ENCODE measurements around the gene EXOC6.

The EXOC6 gene

DNA sequence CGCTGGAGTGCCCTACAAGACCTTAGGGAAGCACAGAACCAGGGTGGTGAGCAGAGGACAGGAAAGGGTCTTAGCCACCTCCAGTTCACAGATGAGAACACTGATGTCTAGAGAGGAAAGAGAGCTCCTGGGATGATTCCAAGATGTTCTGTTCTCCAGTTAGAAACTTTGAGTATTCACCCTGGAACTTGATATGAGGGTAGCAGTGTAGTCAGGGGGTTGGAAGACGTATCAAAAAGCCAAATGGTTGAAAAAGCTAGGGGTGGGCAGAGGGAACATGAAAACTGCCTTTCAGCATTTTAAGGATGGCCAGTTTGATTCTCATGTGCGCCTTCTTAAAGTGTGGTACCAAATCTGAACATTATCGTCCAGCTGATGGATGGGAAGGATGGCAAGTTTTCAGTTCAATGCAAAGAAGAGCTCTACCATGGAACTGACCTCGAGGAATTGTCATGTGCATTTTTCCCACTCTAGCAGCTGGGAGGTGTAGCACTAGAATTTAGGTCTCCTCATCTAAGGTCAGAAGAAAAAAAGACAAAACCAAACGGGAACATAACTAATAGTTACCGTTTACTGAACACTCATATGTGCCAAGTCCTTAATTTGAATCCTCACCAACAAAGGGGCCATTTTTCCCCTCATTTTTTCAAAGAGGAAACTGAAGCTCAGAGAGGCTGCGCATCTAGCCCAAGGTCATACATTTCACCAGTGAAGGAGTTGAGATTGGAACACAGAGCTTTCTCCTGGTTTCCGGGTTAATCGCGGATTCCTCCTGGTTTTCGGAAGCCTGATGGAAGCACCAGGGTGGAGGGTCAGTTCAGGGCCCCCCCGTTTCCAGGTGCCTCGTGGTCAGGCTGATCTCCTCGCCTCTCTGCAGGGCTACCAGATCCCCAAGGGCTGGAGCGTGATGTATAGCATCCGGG is 219.4 kb downstream of the EXOC6 start:
- DNase-seq: no peak

DNA sequence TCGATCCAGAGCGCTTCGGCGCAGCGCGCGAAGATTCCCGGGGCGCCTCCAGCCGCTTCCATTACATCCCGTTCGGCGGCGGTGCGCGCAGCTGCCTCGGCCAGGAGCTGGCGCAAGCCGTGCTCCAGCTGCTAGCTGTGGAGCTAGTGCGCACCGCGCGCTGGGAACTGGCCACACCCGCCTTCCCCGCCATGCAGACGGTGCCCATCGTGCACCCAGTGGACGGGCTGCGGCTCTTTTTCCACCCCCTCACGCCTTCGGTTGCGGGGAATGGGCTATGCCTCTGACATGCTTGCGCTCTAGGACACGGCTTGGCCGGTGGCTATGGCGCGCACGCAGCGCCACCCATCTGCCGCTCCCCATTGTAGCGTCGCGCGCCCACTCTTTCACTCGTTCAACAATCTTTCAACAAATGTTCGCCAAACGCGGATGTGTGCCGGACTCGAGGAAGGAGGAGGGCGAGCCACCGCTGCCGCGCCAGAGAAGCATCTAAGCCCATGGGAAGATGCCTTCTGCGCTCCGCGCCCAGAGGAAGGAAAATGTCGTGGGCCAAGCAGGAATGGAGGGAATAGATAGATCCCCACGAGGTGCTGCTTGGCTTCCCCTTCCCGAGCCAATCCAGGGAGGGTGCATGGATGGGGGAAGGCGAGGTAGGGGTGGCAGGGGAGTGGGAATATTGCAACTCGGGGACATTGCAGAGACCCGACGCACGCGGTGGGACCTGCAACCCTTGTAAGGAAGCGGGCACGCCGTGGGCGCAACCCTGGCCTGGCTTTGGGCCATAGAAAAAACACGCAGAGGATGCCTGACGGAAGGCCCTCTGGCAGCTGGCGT is 220.3 kb downstream of the EXOC6 start:
- no peak for DNase-seq

DNA sequence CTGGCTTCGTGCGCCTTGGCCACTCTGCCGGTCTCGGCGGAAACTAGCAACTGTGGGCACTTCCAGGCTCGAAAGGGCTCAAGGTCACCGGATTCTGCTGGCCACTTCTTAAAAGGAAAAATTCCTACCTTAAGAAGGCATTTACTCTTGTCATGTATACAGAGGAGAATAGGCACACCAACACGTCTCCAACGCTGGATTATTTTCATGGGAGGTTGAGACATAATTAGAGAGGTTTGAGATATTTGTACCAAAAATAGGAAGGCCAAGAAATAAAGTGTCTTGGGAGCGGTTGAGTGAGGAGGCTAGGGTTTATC is 220.9 kb downstream of the EXOC6 start:
- DNase-seq: no peak

DNA sequence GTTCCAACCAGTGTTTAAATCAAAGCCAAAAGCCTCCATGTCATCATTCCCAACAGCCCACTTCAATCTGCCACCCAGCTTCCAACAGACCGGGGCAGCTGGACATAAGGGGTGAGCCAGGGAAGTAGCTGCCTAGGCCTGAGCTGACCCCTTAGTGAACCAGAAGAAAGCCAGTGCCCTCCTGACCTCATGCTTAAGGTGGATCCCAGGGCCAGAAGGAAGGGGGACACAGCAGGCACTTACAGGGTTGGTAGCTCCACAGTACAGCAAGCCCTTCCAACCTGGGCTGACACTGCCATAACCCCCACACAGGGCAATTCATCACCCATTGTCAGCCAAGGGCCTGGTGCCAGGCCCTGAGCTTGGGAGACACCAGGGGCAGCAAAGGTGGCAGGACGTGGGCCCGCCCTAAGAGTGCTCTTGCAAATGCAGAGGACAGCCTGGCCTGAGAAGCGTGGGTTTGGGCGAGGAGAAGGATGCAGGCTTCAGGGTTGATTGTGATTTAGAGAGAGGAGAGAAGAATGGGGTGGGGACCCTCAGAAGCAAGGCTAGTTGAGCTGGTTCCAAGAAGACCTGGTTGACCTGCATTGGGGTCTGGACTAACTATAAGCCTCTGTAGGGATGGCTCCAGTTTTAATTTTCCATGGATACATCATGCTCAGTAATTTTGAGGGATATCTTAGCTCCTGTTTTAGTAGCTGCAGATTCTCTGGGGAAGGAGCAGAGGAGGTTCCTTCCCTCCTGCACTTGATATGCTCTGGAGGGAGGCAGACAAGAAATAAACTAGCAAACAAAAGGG is 222.3 kb downstream of the EXOC6 start:
- no peak for DNase-seq

DNA sequence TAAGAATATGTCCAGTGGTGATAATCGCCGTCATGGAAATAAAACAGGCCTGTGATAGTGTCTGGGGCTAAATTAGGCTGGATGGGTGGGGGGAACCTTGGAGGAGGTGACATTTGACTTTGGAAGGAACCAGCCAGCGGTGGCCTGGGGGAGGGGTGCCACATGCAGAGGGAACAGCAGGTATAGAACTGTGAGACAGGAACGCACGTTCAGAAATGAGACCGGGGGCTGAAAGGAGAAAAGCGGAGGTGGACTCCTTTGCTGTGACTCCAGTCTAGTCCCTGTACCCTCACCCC is 222.8 kb downstream of the EXOC6 start:
- no peak for DNase-seq

DNA sequence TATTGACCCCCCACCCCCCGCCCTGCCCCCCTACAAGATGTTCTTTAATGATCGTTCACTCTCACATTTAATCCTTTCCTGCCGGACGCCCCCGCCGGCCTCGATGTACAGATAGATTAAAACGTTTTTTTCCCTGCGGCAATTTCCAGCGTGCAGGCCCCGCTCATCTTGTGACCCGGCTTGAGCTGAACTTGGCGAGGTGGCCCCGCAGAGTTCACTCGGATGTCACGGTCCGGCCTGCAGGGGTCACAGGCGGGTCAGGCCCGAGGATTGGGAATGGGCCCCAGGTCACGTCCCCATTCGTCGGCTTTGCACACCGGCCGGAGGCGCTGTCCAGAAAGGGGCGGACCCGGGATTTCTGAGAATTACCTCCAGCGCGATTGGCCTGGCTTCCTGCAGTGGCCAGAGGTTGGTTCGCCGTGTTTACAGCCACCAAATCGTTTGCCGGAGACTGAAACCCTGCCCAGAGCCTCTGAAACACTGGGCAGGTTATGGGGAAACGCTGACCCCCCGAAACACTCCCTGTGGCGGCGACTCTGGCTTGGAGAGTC is 223.4 kb downstream of the EXOC6 start:
- no peak for DNase-seq

DNA sequence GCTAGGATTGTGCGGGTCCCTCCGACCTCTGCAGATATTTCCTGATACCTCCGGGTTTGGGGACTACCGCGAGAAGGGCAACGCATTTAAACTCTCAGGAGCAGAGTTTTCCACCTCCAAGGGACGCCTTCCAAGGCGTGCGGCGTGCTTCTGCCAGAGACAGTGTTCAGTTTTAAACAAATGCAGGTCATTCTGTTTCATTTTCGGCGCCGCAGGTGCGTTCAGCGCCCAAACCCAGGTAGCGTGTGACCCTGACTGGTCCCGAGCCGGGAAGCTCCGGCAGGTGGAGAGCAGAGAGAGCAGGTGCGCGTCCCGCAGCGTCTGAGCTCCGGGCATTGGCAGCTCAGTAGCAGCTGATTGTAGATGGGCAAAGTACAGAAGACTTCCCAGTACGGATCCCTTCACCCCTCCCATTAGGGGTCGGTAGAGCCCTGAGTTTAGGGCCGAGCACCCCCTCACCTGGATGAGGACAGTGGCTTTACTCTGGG is 223.9 kb downstream of the EXOC6 start:
- no peak for DNase-seq

DNA sequence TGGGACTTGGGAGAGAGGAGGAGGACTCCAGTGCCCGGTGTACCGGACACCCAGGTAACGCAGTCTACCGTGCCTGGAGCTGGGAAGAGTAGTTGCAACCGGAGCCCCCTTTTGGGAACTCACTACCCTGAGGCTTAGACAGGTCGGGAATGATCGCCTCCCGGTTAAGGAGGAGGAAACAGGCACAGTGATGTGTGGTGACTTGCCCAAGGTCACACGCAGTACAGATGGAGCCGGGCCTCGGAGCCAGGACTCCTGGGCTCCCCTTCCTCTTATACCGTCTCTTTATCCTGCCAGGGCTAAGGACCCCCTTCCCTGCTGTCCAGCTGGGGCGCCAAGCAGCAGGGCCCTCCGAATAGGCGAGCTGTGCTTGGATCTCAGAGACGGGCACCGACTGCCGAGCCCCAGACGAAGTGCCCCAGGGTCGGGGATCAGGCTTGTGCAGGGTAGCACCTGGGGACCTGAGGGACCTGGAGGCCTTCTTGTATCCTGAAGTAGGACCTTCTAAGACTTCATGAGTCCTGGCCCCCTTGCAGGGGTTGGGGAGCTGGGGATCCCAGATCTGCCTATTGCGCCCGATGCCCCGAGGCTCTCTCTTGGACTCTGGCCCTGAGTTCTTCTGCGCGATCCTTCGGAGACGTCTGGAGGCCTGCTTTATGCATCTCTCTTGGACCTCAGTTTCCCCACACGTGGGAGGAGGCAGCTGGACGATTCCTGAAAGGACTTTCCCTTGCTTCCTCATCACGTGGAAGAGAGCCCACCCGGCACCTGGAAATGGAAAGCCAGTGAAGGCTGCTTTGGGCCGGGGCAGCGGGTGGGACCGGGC is 224.6 kb downstream of the EXOC6 start:
- no peak for DNase-seq

DNA sequence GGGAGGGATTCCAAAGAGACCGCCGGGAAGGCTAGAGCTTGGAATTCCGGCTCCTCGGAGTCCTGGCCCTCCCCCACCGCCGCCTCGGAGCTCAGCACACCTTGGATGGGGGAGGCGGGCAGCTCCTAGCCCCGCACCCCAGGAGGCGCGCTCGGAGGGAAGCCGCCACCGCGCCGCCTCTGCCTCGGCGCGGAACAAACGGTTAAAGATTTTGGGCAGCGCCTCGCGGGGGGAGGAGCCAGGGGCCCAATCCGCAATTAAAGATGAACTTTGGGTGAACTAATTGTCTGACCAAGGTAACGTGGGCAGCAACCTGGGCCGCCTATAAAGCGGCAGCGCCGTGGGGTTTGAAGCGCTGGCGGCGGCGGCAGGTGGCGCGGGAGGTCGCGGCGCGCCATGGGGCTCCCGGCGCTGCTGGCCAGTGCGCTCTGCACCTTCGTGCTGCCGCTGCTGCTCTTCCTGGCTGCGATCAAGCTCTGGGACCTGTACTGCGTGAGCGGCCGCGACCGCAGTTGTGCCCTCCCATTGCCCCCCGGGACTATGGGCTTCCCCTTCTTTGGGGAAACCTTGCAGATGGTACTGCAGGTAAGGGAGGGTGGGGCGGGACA is 225.3 kb downstream of the EXOC6 start, which contains the start of gene CYP26A1:
Gene CYP26A1 (plus strand): TSS at position 355 of the 608 bp plus-strand sequence. CDS start 42 bp downstream, at position 397.
- no peak for DNase-seq

DNA sequence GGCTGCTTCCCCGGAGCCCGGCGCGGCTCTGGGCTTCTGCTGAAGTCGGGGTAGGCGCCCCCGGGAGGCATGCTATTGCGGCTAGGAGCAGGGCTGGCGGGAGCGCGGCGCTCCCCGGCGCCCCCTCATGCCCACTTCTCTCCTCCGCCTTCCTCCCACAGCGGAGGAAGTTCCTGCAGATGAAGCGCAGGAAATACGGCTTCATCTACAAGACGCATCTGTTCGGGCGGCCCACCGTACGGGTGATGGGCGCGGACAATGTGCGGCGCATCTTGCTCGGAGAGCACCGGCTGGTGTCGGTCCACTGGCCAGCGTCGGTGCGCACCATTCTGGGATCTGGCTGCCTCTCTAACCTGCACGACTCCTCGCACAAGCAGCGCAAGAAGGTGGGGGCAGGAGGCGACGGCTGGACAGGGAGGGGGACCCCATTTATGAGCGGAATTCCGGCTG is 225.9 kb downstream of the EXOC6 start:
- DNase-seq: no peak

DNA sequence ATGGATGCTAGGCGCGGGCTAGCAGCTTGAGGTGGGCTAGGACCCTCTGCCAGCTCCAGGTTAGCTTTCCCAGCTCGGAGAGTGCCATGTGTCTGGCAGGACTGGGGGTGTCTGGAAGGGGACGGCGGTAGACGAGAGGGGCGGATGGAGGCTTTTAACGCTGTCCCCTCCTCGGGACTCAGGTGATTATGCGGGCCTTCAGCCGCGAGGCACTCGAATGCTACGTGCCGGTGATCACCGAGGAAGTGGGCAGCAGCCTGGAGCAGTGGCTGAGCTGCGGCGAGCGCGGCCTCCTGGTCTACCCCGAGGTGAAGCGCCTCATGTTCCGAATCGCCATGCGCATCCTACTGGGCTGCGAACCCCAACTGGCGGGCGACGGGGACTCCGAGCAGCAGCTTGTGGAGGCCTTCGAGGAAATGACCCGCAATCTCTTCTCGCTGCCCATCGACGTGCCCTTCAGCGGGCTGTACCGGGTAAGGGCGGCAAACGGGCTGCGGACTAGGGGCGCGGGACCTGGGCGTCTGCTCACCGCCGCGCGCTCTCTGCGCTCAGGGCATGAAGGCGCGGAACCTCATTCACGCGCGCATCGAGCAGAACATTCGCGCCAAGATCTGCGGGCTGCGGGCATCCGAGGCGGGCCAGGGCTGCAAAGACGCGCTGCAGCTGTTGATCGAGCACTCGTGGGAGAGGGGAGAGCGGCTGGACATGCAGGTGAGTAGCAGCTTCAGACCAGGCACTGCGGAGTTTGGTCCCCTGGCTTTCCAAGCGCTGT is 226.5 kb downstream of the EXOC6 start:
- DNase-seq: no peak

DNA sequence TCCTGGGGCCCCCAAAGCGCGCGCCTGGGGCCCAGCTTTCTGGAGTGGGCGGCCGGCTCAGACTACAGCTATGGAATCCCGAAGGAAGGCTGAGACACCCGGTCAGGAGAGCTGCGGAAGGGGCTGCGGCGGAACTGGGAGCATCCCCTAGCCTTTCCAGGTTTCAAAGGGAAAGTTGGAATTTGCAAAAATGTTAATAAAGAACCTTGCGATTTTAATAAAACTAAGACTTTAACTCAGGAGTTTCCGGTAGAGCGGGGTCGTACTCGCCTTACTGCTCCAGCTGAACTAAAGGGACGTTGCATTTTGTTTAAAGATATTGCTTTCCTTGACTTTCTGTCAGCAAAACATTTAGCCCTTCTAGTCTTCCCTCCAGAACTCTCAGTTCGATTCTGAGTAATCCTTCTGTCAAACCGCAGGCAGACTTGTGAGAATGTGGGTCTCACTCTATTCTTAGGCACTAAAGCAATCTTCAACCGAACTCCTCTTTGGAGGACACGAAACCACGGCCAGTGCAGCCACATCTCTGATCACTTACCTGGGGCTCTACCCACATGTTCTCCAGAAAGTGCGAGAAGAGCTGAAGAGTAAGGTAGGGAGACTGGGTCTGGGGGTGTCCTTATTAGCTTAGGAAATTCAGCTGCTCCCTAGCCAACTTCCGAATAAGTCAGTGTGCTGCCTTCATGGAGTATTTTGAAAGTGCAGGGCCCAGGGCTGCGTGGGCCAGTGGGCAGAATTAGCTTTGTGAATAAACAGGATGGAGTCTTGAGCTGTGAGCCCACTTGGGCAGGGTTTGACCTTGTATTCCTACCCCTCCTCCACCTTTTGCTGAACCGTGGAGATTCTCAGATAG is 227.3 kb downstream of the EXOC6 start:
- DNase-seq: no peak

DNA sequence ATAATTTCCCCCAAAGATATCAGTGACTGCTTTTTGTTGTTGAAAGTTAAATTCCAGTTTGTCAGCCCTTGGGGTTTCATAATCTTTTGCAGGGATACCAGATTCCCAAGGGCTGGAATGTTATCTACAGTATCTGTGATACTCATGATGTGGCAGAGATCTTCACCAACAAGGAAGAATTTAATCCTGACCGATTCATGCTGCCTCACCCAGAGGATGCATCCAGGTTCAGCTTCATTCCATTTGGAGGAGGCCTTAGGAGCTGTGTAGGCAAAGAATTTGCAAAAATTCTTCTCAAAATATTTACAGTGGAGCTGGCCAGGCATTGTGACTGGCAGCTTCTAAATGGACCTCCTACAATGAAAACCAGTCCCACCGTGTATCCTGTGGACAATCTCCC is 228.6 kb downstream of the EXOC6 start:
- no peak for DNase-seq

DNA sequence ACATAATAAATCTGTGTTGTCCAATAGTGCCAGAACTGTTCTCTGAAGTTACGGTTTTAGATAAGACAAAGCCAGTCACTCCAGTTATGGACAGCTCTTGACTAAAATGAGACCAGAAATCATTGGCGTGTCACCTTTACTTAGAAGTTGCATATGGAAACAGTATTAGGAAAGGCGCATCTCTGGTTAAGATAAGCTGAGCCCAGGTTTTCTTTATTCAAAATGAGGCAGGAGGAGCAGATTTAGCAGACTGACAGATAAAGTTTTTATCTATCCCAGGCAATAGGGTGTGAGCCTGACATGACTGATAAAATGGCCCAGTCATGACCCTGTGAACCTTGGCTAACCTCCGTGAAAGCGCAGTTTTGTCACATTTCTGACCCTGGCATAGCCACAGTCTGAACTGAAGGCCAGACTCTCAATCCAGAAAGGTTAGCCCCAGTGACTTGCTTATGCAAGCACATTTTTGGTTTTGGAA is 229.6 kb downstream of the EXOC6 start:
- DNase-seq: no peak

DNA sequence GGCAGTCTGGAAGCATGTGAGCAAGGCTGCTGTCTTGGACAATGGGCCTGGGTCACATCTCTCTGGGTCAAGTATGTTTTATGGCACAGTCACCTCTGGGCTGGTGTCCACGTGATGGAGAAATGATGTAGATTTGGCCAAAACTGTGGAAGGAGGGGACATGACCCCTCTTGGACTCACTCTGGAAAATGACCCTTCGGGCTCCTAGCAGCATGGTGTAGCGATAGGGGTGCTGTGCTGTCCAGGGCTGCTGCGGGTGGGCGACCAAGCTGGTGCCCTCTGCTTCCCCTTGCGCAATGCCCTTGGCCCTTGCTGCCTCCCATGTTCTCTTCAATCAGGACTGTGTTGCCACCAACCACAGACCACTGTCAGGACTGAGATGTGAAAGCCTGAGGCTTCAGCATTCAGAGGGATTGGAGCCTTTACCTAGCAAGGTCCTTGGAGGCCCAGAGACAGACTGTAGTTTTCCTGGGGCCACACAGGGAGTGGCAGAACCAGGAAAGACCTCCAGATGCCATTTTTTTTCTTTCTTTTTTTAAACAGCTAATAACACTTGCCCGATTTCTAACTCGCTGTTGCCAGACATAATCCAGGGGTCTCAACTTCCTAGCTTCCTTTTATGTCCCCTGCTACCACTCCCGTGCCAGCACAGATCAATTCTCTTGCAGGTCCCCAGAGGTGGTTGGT is 231.5 kb downstream of the EXOC6 start:
- no peak for DNase-seq

DNA sequence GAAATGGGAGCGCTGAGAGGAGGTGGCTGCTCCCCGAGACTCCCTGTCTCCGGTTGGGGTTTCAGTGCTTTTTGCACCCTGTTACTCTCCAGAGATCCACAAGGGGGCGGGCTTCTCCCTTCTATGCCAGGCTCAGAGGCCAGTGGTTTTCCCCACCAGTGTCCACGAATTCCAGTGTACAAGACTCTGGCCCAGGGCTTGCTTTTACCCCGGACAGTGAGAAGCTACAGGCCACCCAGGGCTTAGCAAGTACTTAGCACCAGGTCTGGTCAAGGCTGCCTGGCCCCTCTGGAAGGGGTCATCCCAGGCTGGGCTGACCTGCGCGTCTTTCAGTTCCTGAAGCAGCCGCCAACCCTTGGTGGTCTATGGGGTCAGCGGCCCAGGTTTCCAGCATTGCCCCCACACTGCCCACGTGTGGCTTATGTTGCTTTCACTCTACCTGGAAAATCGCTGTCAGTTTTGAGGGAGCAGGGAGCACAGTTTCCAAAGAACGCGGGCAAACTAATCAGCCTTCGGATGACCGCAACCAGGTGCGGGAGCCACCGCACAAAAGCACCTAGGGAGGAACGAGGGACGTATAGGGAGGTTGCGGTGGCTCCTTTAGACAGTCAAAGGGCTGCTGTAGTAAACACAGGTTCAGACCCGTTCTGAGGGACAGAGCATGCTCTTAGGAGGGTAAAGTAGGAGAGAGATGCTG is 232.2 kb downstream of the EXOC6 start:
- peak; percentile 28 for DNase-seq

DNA sequence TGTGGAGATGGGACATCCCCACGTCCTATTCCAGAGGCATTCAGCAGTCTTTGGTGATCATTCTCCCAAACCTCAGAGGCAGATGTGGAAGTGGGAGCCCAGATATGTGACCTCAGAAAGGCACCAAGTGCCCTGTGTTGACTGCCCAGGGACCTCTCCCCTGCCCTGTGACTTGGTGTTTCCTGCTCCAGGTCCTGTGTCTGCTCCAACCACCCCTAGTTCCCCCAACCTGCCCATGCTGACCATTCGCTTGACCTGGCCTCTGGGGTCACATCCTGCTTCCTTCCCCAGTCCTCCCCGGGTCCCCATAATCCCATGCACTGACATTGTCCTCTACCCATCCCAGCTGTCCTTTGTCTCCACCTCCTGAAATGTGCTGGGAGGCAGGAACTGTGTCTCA is 233.0 kb downstream of the EXOC6 start:
- DNase-seq: no peak

DNA sequence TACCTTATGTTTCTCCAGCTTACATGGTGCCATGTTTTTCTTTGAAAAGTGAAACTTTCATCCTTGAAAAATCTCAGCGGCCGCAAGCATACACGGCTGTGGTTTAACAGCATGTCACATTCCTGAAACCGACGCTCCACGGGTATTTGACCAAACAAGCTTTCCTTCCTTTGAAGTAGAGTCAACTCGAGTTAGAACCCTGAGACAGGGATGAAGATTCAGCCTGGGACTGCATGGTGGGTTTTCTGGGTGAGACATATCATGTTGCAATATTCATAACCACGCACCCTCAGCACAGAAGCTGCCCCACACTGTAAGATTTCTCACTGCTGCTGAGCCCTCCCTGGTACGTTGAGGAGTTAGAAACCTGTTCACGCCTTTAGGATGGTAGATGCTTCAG is 233.5 kb downstream of the EXOC6 start:
- DNase-seq: no peak

Data from activated effector memory CD4-positive, alpha-beta T cell treated with Interleukin-2 at 50 U/mL for 16 hours (primary cell).